HEK293T (cell line): ENCODE measurements around the gene DNAH7.

Source experiments
- ELF4 ChIP-seq: fragments of 450-650 bp; IDR thresholded peaks from 2 replicates; pipeline ENCODE4 v1.6.1; 2017; ENCODE audit warnings: antibody characterized with exemption
- FOXK2 ChIP-seq: fragments of 450-650 bp; IDR thresholded peaks from 2 replicates; pipeline ENCODE4 v1.6.1; 2016; ENCODE audit warnings: mild to moderate bottlenecking
- SUZ12 ChIP-seq: fragments of 450-650 bp; IDR thresholded peaks from 2 replicates; pipeline ENCODE4 v1.6.1; 2016; ENCODE audit warnings: mild to moderate bottlenecking
- ZNF384 ChIP-seq: fragments of 450-650 bp; IDR thresholded peaks from 2 replicates; pipeline ENCODE4 v1.6.1; 2016

DNA sequence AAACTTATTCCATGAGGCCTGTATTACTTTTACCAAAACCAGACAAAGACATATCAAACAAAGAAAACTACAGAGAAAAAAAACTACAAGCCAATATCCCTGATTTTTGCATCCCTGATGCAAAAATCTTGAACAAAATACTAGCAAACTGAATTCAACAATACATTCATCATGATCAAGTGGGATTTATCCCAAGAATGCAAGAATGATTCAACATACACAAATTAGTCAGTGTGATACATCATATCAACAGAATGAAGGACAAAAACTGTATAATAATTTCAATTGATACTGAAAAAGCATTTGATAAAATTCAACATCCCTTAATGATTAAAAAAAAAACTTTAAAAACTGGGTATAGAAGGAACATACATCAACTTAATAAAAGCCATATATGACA, 304.8 kb downstream of the DNAH7 start:
- TF ChIP-seq ELF4 (no peak), FOXK2 (no peak), ZNF384 (no peak), SUZ12 (no peak)
